ENCODE measurements around the gene SLC9A9.

The SLC9A9 gene

DNA sequence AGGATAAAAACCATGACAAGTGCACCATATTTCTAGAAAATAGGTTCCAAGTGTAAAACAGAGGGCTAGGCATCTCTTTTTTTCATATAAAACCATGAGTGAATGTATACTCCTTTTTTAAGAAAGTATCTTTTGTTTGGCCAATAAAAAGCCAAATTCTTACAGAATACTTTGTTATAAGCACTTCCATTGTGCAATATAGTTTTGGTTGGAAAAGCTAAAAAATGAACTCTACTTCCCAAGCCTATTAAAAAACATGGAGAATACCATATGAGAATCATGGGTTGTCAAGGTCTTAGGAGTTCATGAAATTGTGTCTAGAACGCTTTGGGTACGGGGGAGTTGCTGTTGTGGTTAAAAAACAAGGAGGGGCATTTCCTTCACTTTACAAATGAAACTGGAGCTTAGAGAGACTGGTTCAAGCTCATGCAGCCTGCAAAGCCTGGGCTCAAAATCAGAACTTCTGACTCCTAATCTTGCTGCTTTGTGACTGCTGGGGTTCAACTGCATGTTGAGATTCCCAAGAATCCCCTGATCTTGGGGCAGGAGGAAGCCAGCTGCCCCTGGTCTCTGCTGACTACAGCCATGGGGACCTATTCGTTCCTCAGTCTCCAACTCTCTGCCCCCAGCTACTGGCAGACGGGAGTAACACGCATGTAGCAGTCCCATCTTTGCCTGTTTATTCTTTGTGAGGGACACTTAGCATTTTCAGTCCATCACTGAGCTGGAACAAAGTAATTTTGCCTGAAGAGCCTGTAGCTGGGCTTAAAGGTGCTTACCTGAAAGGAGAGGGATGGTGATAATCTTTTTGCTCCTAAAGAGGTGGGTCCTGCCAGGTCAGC lies 499.6 kb downstream of the SLC9A9 start:
- DNase-seq (ENCODE audit: low spot score) = no peak
- TF ChIP-seq, protein P1, sequence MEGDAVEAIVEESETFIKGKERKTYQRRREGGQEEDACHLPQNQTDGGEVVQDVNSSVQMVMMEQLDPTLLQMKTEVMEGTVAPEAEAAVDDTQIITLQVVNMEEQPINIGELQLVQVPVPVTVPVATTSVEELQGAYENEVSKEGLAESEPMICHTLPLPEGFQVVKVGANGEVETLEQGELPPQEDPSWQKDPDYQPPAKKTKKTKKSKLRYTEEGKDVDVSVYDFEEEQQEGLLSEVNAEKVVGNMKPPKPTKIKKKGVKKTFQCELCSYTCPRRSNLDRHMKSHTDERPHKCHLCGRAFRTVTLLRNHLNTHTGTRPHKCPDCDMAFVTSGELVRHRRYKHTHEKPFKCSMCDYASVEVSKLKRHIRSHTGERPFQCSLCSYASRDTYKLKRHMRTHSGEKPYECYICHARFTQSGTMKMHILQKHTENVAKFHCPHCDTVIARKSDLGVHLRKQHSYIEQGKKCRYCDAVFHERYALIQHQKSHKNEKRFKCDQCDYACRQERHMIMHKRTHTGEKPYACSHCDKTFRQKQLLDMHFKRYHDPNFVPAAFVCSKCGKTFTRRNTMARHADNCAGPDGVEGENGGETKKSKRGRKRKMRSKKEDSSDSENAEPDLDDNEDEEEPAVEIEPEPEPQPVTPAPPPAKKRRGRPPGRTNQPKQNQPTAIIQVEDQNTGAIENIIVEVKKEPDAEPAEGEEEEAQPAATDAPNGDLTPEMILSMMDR (IDR thresholded peaks at IDR 0.05) = no peak
- Histone ChIP-seq H3K4me3 (no peak overlapping the region), H3K27ac (no peak overlapping the region)

DNA sequence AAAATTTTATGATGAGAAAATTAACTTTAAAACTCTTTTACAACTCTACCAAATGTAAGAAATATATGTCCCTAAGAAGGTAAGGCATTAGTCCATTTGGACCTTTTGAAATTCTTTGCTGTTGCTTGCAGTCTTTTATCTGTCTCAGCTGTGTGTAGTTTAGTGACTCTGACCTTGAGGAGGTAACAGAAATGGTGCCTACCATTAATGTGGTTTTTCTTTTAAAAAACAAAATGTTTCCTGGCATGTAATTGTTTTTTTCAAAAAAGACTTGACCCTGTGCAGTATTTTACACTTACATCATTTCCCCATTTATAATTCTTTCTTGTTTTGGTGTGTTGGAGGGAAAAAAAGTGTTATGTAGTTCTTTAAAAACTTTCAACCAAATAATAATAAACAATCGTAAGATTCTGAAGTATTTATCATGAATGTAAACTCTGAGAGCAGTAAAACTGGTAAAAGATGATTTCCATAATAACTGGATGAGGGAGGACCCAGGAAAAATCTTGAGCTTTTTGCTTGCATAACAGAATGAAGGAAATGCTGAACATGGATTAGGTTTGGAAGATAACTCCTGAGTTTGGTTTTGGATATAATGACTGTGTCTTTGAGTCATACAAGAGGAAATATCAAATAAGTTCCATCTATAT lies 503.6 kb downstream of the SLC9A9 start:
- no peak overlapping the region for H3K4me3 ChIP-seq
- TF ChIP-seq, protein P1 (IDR thresholded peaks at IDR 0.05) = no peak

DNA sequence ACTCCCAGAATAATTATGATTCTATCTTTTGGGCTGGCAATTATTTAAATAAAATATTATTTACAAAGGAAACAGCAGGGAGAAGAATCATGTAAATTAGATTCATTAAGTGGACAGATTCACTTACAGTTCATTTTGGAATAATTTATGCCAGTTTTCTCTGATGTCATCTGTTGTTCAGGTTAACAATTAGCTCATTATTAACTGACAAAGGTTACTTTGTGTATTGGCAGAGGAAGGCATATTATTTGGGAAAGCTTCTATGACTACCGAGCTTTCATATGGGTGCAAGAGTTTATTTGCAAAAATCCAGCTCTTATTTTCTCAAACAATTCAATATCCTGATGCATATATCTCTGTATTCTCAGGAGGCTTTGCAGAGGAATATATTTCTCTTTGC lies 504.3 kb downstream of the SLC9A9 start:
- Histone ChIP-seq H3K27ac (no peak overlapping the region), H3K4me3 (no peak overlapping the region)
- no peak for DNase-seq (ENCODE audit: low spot score)
- TF ChIP-seq, protein P1 (IDR thresholded peaks at IDR 0.05) = no peak

More for the DNA sequence above, 503.6 kb downstream of the SLC9A9 start:
- no peak overlapping the region for H3K27ac ChIP-seq
- DNase-seq (ENCODE audit: low spot score) = no peak

DNA sequence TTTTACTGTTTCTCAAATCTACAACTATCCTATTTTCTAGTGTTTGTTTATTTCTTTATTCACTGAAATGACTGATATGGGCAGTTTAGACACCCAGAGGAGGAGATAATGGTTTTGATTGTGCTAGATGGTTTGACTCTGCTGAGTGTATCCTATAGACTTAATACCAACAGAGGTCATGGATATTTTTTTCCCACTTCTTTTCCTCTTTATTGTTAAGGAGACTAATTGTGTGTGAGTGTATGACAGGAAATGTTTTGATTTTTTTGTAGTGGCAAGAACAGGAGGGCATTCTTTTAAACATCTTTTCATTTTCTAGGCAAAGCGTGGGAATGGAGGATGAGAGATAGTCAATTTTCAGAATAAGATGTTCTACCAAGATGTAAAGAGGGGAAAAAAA lies 505.2 kb downstream of the SLC9A9 start:
- no peak for DNase-seq (ENCODE audit: low spot score)
- TF ChIP-seq, protein P1 (IDR thresholded peaks at IDR 0.05) = no peak
- Histone ChIP-seq H3K27ac (no peak overlapping the region), H3K4me3 (no peak overlapping the region)

DNA sequence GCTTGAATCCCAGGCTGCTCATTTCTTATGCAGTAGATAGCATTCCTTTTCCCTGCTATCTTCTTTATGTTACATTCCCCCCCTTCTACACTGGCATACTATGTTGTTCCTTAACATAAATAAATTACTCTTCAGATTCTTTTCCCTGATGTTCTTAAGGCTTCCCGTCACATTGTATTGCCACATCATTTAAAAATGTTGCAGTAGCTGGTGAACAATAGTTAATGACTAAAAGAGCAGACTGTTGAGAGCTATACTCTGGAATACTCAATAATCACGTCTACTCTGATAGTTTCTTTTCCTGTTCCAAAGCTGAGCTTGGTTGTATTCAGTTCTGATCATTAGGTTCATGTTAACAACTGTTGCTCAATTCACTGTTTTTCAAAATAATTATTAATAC lies 508.8 kb downstream of the SLC9A9 start:
- Histone ChIP-seq H3K27ac (no peak overlapping the region), H3K4me3 (no peak overlapping the region)
- DNase-seq (ENCODE audit: low spot score) = no peak
- TF ChIP-seq, protein P1 (IDR thresholded peaks at IDR 0.05) = no peak

DNA sequence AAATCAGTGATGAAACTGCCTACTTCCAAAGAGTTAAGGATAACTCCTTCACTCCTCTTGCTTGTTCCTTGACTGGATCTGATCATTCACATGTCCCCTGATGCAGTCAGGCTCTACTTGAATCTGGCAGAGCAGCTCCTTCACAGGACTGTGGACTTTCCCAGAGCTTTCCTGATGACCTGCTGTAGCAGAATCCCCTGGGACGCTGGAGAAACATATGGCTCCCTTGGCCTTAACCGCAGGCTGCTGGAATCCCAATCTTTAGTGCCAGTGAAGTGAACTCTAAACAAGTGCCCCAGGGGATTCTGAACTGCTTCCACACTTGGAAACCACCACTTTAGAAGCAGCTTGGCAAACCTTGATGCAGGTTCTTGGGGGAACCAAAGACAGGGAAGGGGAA lies 510.9 kb downstream of the SLC9A9 start:
- TF ChIP-seq, protein P1 (IDR thresholded peaks at IDR 0.05) = no peak
- Histone ChIP-seq H3K27ac (no peak overlapping the region), H3K4me3 (no peak overlapping the region)
- no peak for DNase-seq (ENCODE audit: low spot score)

DNA sequence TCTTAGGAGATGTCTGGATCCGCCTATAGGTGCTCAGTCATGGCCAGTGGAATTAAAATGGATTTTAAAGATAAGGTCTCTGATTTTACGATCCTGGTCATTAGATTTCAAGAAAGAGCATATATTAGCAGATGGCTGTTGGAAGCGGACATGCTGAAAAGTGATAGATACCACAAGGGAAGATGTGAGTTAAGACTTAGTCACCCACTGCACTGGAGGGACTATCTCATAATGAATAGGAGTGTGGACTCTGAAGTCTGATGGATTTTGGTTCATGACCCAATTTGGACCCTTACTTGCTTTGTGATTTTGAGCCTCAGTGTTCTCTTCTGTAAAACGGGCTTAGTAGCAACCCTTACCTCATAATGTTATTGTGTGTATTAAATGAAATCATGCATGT lies 514.0 kb downstream of the SLC9A9 start:
- no peak for DNase-seq (ENCODE audit: low spot score)
- H3K27ac ChIP-seq = no peak overlapping the region
- H3K4me3 ChIP-seq = no peak overlapping the region
- TF ChIP-seq, protein P1 (IDR thresholded peaks at IDR 0.05) = no peak

Data from coronary artery (tissue), 2 donors.